NAMALWA (cell line): ENCODE data around the gene TOLLIP.
"Not testable (repeated sequence)": the region's sequence is repeated elsewhere in the genome, so short reads cannot be mapped to it uniquely, and the experiment has no call there.

Source experiments
- DNase-seq: peaks from one replicate; pipeline ENCODE4 v3.0.0-alpha.2; 2015; ENCODE audit warnings: low spot score

TOLLIP gene

DNA sequence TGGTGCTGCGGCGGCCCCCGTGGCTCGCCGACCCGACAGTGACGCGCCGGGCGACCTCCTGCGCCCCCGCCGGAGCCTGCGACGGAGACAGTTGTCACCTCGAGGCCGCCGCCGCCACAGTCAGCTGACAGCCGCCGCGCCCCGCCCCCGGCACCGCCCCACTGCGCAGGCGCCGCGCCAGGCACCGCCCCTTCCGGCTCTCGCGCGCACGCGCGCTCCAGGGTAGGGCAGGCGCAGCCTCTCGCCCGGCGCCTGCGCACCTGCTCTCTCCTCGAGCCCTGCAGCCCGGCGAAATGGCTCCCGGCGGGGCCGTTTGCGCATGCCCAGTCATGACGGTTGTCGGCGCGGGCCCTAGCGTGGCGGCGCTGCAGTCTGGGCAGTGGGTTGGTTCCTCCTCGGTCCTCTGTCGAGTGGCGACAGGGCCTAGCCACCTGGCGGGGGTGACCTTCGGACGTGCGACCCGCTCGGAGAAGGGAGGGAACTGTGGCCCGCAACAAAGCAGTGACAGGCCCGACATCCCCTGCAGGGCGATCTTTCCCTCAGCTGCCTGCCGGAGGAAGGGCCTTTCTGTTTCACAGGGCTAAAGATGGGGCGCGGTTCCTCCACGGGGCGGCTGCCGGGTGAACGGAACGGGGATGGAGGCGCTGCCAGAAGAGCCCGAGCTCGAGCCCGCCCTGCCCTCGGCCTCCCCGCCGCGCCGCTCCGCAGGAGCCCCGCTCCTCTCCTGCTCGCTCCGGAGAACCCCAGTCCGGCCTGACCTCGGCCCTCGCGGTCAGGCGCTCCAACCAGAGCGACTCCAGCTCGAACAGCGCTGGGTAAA is at the start of gene TOLLIP:
Gene TOLLIP (minus strand): TSS at position 135 of the 820 bp plus-strand sequence. CDS start 134 bp downstream, at position 1.
- peak; percentile 94 for DNase-seq

DNA sequence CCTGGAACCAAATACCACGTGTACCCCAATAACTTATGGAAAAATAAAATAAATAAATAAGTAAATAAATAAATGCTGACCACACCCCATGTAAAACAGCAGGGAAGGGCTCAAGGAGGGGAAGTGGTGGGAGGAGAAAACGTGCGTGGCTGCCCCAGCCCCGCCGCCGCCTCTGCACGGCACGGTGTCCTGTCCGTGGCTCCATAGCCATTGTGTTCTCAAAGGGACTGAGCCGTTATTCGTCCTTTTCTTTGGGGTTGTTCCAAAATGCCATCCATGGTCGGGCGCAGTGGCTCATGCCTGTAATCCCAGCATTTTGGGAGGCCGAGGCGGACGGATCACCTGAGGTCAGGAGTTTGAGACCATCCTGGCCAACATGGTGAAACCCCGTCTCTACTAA is 49.5 kb upstream of the TOLLIP start:
- DNase-seq, result not testable (repeated sequence)

DNA sequence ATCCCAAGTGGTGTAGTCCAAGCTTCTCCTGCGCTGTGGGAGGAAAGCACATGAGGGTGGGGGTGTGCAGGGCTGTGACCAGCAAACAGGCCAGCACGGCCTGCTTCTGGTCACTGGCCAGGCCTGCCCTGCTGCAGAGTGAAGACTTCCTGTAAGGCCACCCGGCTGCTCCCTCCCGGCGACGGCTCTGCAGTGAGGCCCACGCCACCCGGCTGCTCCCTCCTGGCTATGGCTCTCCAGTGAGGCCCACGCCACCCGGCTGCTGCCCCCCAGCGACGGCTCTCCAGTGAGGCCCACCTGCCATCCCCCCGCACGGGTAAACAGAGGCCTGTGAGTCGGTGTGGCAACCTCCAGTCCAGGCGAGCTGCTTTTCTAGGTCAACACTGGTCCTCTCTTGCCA is 48.9 kb upstream of the TOLLIP start:
- DNase-seq, result no peak

DNA sequence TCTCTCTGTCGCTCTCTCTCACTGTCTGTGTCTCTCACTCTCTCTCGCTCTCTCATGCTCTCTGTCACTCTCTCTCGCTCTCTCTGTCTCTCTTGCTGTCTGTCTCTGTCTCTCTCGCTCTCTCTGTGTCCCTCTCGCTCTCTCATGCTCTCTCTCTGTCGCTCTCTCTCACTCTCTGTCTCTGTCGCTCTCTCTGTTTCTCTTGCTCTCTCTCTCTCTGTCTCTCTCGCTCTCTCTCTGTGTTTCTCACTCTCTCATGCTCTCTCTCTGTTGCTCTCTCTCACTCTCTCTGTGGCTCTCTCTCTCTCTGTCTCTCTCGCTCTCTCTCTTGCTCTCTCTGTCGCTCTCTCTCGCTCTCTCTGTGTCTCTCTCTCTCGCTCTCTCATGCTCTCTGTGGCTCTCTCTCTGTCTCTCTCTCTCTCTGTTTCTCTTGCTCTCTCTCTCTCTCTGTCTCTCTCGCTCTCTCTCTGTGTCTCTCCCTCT is 47.1 kb upstream of the TOLLIP start:
- no peak for DNase-seq

DNA sequence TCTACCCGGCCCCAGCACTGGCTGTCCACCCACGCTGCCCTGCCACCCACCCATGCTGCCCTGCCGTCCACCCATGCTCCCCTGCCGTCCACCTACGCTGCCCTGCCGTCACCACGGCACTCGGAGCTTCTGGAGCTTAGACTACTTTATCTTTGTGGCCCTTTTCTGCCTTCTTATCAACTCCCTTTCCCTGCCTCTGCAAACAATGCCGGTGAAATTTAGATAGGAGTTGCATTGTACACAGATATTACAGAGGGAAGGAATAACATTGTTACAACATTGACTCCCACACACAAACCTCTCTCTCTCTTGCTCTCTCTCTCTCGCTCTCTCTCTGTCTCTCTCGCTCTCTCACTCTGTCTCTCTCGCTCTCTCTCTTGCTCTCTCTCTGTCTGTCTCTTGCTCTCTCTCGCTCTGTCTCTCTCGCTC is 46.6 kb upstream of the TOLLIP start:
- DNase-seq, result no peak

DNA sequence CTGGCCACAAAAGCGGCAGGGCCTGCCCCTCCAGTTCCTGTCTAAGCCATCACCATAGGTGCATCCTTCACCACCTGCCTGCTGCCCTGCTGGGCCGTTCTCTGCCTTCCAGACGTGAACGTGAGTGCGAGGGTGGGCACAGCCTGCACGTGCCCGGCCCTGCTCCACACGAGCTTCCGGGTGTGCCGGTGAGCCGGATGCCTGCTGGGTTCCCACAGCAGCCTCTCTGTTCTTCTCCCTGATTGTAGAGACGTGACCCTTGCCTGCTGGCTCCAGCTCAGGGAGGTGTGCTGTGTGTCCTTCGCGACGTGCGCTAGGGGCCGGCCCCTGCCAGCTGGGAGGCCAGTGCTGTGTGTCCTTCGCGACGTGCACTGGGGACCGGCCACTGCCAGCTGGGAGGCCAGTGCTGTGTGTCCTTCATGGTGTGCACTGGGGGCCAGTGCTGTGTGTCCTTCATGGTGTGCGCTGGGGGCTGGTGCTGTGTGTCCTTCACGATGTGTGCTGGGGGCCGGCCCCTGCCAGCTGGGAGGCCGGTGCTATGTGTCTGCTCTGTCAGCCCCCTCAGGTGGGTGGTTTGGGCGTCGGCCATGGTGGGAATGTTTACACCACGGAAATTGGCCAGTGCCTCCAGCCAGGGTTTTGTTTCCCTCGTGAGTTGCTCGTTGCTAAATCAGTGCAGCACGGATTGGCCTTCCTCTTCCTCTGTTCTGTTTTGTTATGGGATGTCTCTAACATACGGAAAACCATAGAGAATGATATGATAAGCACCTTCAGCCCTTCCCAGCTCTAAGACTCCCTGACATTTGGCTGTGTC is 44.9 kb upstream of the TOLLIP start:
- no peak for DNase-seq

DNA sequence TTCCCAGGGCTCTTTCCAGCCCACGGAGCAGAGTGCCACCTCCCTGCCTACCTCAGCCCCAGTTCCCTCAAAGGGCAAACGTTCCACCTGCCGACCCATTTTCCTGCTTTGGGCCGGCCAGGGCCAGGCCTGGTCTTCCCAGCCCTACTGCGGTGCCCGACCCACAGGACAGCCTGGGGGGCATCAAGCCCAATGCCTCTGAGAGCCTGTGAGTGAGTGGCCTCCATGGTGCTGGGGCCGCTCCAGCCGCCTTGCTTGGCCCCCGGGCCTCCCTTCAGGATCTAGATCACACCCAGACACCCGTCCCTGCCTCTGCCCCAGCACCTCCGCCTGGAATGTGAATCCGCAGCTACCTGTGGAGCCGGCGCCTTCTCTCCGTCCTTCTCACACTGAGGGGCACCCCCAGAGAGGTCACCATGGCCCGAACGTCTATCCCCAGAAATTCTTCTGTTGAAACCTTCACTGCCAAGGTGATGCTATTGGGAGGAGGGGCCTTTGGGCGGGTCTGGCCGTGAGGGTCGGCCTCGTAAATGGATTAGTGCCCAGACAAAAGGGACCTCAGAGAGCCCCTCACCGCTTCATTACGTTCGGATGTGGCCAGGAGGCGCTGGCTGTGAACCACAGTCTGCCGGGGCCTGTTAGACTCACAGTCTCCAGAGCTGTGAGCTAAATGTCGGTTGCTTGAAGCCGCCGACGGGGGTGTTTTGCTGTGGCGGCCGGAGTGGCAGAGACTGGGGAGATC is 44.1 kb upstream of the TOLLIP start:
- no peak for DNase-seq

DNA sequence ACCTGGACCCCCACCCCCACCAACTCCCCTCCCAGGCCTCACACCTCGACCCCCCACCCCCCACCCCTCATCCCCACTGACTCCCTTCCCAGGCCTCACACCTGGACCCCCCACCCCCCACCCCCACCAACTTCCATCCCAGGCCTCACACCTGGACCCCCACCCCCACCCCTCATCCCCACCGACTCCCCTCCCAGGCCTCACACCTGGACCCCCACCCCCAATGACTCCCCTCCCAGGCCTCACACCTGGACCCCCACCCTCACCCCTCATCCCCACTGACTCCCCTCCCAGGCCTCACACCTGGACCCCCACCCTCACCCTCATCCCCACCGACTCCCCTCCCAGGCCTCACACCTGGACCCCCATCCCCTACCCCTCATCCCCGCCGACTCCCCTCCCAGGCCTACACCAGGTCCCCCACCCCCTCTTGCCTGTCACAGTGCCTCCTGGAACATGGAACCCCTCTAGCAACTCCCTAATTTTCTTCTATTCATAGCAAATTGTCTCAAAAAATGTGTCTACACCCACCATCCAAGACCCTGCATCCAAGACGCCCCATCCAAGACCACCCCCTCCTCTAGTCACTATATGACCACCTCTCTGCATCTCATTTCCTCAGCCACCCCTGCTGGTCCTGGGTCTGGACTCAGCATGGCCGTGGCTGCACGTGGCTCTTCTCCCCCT is 43.4 kb upstream of the TOLLIP start:
- DNase-seq, result peak; percentile 15

DNA sequence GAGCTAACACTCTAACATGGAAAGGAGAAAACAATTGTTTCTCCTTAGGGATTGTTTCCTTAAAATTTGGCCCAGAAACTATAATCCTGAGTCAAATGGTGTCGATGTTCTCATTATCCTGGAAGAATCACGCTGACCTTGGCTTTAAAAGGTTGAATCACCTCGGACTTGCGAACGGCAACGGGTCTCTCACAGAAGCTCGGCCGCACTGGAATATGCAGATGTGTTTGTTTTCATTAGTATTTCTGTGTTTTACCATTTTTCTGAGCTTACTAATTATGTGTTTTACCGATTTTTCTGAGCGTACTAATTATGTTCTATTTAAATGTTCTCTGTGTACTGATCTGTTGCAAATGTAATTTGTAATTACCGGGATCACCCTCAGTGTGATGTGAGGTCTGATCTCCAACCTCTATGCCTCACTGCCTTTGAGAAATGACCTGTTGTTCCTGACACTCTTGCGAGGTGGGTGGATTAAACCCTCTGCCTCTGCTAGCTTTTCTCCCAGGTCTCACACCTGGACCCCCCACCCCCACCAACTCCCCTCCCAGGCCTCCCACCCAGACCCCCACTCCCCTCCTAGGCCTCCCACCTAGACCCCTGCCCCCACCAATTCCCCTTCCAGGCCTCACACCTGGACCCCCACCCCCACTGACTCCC is 42.0 kb upstream of the TOLLIP start:
- peak; percentile 51 for DNase-seq

DNA sequence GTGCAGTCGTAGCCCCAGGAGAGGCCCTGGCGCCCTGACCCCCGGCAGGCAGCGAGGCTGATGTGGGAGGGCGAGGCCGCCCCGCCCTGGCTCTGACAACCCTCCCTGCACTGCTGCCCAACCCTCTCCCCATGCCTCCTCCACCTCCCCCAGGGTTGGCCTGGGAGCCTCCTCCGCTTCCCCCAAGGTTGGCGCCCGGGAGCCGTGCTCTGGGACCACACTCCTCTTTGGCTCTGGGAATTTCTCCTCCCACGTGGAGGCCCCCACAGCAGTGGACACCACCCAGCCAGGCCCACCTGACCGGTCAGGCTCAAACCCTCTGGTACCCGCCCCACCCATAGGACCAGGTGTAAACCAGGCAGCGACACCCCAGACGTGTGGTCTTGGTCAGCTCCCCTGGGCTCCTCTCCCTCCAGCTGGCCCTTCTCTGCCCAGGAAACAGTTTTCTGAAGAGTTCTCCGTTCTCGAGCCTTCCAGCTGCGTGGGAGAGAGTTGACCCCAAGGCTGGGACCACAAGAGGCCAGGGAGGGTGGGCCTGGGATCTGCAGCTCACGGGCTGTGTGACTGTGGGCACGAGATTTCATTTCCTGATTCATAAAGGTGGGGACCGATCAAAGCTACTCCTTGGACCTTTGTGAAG is 40.8 kb upstream of the TOLLIP start:
- DNase-seq, result no peak

DNA sequence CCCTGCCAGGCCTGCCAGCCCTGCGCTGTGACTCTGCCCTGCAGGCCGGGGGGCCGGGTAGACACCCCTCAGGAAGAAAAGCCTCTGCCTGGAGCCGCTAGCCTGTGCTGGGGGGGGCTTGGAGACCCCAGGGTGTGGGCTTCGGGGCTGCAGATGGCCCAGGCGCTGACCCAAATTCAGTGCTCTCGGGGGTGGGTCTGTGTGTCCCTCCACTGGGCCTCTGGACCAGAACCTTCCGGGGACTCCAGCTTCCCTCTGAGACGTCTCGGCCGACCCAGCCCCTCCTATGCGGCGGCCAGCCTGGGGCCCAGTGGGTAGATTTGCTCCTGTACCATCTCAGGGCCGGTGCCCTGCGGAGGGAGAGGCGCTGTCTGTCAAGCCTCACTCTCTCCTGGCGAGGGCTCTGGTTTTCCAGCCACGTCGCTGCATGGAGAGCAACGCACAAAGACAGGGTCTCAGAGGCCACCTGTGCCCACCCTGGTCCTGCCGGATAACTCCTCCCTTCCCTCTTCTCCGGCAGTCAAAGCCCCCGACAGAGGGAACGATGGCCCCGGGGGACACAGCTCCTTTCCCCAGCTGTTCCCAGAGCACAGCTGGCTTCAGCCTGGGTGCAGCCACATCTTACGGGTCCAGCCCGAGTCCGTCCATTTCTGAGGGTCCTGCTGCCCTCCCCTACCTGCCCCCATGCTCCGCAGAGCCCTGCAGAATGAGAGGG is 40.1 kb upstream of the TOLLIP start:
- no peak for DNase-seq

DNA sequence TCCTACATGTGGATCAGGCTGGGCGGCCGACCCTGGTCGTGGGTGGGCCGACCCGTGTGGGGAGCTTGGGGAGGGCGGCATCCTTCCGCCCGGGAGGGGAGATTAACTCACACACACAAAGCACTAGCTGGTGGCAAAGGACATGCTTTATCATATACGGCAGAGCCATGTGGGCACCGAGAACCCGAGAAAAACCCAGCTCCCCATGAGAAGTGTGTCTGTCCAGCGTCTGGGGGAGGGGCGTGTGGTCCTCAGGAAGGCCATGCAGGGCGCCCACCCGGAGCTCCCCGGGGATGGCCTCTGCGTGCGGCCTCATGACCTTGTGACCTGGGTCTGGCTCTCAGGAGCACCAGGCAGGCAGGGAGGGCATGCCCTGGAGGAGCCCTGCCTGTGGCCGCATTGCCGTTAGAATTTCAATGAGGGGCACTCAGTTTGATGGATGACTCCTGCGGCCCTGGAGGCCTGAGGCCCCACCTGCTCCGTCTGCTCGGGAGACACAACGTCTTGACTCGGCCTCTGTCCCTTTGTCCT is 39.4 kb upstream of the TOLLIP start:
- DNase-seq, result no peak

DNA sequence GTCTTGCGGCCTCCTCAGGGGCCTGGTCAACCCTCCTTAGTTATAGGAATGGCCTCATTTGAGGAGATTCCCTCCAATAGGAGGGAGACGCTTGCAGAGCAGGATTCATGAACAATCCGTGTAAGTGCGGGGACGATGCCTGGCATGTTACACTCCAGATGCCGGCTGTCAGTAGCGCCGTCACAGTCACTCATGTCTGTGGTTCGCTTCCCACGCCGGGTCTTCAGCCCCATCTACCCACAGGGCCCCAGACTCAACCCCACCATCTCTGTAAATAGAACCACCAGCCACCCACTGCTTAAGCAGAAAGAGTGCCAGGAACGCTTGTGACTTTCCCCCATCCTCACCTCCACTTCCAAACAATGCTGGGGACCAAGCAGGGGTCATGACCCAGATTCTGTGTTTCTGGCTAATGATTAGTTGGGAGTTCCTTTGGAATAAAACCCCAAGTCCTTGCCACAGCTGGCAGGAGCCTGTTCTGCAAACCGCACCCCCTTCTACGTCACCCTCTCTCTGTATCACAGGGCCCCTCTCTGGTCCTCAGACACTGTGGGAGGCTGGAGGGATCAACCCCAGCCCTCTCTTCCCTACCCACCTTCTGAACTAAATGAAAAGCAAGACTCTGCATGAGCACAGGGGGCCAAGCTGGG is 38.8 kb upstream of the TOLLIP start:
- no peak for DNase-seq

DNA sequence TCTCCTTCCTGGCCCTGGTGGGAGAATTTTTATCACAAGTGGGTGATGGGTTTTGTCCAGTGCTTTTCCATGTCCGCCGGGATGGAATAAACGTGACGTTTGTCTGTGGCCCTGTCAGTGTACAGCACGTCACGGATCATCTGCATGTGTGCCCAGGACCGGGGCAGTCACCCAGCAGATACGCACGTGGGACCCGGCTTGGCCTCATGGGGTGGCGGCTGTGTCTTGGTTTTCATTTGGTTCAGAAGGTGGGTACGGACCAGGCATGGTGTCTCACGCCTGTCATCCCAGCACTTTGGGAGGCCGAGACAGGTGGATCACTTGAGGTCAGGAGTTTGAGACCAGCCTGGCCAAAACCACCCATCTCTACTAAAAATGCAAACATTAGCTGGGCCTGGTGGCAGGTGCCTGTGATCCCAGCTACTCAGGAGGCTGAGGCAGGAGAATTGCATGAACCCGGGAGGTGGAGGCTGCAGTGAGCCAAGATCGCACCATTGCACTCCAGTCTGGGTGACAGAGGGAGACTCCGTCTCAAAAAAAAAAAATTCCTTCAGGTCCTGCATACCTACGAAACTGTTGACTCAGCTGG is 38.1 kb upstream of the TOLLIP start:
- DNase-seq, result not testable (repeated sequence)

DNA sequence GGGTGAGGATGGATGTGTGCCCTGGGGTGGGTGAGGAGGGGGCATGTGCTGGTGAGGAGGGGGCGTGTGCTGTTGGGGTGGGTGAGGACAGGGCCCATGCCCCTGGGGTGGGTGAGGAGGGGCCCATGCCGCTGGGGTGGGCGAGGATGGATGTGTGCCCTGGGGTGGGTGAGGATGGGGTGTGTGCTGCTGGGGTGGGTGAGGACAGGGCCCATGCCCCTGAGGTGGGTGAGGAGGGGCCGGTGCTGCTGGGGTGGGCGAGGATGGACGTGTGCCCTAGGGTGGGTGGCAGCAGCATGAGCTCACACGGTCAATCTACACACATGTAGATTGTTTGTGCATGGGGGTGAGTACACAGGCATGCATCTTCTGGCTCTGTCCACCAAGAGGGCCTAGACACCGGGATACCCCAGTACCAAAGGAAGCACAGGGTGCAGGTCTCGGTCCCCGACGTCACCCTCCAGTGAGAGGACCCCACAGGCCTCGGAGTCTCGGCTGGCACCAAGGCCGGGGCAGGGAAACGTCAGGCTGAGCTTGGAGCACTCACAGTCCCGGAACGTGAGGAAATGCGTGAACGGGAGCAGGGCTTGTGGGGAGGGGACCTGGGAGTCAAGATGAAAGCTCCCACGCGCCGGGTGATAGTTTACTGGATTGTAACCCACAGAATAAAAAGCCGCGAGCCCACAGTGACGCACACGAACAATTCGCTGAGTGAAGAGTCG is 37.4 kb upstream of the TOLLIP start:
- no peak for DNase-seq

DNA sequence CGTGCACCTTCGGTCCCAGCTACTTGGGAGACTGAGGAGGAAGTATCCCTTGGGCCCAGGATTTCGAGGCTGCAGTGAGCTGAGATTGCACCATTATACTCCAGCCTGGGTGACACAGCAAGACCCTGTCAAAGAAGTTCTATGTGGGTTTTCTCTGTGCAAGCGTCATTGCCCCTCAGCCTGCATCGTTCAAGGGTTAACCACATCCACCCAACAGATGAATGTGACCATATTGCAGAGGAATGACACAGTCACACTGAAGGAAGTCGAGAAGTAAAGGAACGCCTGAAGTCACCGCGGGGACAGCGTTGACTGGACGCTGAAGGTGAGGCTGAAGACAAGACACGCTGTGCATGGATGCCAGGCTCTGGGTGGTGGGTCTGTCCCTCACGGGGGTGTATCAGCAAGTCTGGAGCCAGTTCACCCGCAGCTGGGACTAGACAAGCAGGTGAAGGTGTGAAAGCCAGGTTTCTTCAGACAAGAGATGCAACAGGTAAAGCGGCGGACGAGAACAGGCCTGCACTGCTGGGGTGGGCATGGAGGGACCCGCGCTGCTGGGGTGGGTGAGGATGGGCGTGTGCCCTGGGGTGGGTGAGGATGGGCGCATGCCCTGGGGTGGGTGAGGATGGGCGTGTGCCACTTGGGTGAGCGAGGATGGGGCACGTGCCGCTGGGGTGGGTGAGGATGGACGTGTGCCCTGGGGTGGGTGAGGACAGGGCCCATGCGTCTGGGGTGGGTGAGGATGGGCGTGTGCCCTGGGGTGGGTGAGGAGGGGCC is 36.5 kb upstream of the TOLLIP start:
- DNase-seq, result no peak

DNA sequence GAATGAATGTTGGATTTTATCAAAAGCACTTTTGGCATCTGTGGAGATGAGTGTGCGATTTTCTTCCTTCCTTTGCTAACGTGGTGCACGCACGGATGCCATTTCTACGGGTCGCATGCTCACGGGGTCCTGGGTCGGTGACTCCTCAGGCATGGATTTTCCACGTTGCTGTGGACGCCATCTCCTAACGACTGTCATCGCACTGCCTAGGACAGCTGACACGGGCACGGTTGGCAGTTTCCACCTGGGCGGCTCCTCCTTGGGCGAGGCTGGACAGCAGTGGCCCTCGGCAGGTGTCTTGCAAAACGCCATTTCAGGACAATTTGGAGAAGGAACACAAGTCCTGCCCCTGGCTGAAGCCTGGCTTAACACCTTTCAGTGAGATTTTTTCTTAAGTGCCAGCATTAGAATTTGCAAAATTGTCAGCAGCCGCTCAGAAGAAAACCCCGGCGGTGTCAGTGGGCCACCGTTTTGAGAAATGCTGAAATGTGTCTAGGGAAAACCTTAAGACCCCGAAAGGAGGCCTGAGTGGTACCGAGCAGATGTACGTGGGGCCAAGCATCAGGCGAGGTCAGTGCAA is 34.7 kb upstream of the TOLLIP start:
- no peak for DNase-seq
